HepG2 (cell line): Measurements from ENCODE around the gene ZDHHC11. TPM values are rescaled to one million over a fixed set of nuclear protein-coding genes. Genes with fewer than 3 reads are reported as not detected.
"Not testable (repeated sequence)": the region's sequence is repeated elsewhere in the genome, so short reads cannot be mapped to it uniquely, and the experiment has no call there.

Experiments used
- ATAC-seq: fragments of 200-7000 bp; cut with Tn5 transposase; 3 replicates; pipeline ENCODE4 v1.9.1; 2020; ENCODE audit warnings: mild to moderate bottlenecking, moderate library complexity
- BruUV-seq: library from RNA; stranded (reverse); fragments of 400-500 nt; replicated peaks from 2 replicates; lab custom pipeline; 2021; lab: Mats Ljungman, UMichigan
- CTCF ChIA-PET: fragments of 300-600 bp; formaldehyde crosslinking; extraction: SDS; loops from one replicate; lab custom pipeline; 2021; ENCODE audit warnings: low total read pairs, inconsistent platforms, low intra/inter-chr PET ratio; lab: Yijun Ruan, JAX
- POLR2A ChIA-PET: fragments of 350-600 bp; sonication (Branson Sonifier 250); formaldehyde crosslinking; loops from one replicate; lab custom pipeline; 2020; ENCODE audit warnings: antibody characterized with exemption, inconsistent platforms; lab: Yijun Ruan, JAX
- DNase-seq: peaks from one replicate; pipeline ENCODE4 v3.0.0-alpha.2; 2015; ENCODE audit warnings: low spot score
- FAIRE-seq: peaks from 3 replicates; lab custom pipeline; 2011; peaks lifted over from hg19 to GRCh38; lab: Jason Lieb, UNC
- H2AFZ ChIP-seq: one replicate; pipeline ENCODE4 v1.6.1; 2011; ENCODE audit warnings: low read length, inconsistent platforms
- H3K27ac ChIP-seq: fragments of 300-600 bp; 3 replicates; pipeline ENCODE4 v1.8.0; 2011; ENCODE audit warnings: mixed run types, mild to moderate bottlenecking, mixed read lengths, low read length, inconsistent platforms; ENCODE audit not compliant: insufficient read depth; ENCODE audit errors: extremely low read length
- H3K27me3 ChIP-seq, 2 experiments: fragments of 200-600 bp in 1 of 2; 2 replicates in 1 of 2; 3 replicates in 1 of 2; pipeline versions ENCODE4 v1.6.0 to v1.8.0; 2011; ENCODE audit warnings: low read length in 2 of 2, mild to moderate bottlenecking in 2 of 2, moderate library complexity in 2 of 2, inconsistent platforms in 1 of 2; ENCODE audit not compliant: insufficient read depth in 2 of 2, control insufficient read depth in 1 of 2
- H3K36me3 ChIP-seq, 2 experiments: fragments of 200-600 bp in 1 of 2; replicated peaks in 1 of 2; 2 replicates in 1 of 2; 3 replicates in 1 of 2; pipeline versions ENCODE4 v1.5.1 to v1.8.0; 2011; ENCODE audit warnings: low read length in 2 of 2, inconsistent platforms in 1 of 2; ENCODE audit not compliant: insufficient read depth in 2 of 2, control insufficient read depth in 1 of 2
- H3K4me1 ChIP-seq: 2 replicates; pipeline ENCODE4 v1.5.1; 2012; ENCODE audit warnings: low read length, inconsistent platforms; ENCODE audit not compliant: insufficient read depth
- H3K4me2 ChIP-seq: 2 replicates; pipeline ENCODE4 v1.6.0; 2011; ENCODE audit warnings: low read depth, low read length, inconsistent platforms
- H3K4me3 ChIP-seq, 3 experiments: fragments of 200-600 bp in 1 of 3; sonication (generic), shearing (Covaris generic) in 1 of 3; replicated peaks in 1 of 3; 2 replicates each; pipeline ENCODE4 v1.5.1; 2011 to 2016; ENCODE audit warnings: low read length in 3 of 3, inconsistent platforms in 2 of 3, low read depth in 2 of 3, mild to moderate bottlenecking in 2 of 3, control low read depth in 1 of 3, mixed read lengths in 1 of 3; ENCODE audit not compliant: insufficient read depth in 1 of 3
- H3K79me2 ChIP-seq: one replicate; pipeline ENCODE4 v1.6.1; 2011; ENCODE audit warnings: low read length, inconsistent platforms; ENCODE audit not compliant: insufficient read depth
- H3K9ac ChIP-seq: 2 replicates; pipeline ENCODE4 v1.6.0; 2011; ENCODE audit warnings: mild to moderate bottlenecking, low read depth, low read length, inconsistent platforms; ENCODE audit not compliant: insufficient read depth
- H3K9me3 ChIP-seq: 2 replicates; pipeline ENCODE4 v1.5.1; 2012; ENCODE audit warnings: mild to moderate bottlenecking, low read length
- H4K20me1 ChIP-seq: 2 replicates; pipeline ENCODE4 v1.6.0; 2011; ENCODE audit warnings: inconsistent platforms, mild to moderate bottlenecking, low read length, moderate library complexity; ENCODE audit not compliant: insufficient read depth
- CHD4 ChIP-seq: fragments of 200-600 bp; sonication (generic); IDR thresholded peaks from 2 replicates; pipeline ENCODE4 v1.7.0; 2017; ENCODE audit warnings: mild to moderate bottlenecking, low read length, borderline replicate concordance
- FOXJ3 ChIP-seq: sonication (generic); formaldehyde crosslinking; IDR thresholded peaks from 2 replicates; pipeline ENCODE4 v1.4.0; 2020; ENCODE audit warnings: missing genetic modification reagents, mild to moderate bottlenecking, borderline replicate concordance
- FOXP1 ChIP-seq, 2 experiments: fragments of 450-650 bp in 1 of 2; IDR thresholded peaks; 2 replicates each; pipeline ENCODE4 v1.6.1; 2017 to 2018; ENCODE audit warnings: antibody characterized with exemption in 1 of 2
- GLI4 ChIP-seq: sonication (generic); formaldehyde crosslinking; IDR thresholded peaks from 2 replicates; pipeline ENCODE4 v1.5.1; 2020; ENCODE audit warnings: missing genetic modification reagents, mild to moderate bottlenecking, moderate library complexity, borderline replicate concordance
- HOXA5 ChIP-seq: sonication (generic); formaldehyde crosslinking; IDR thresholded peaks from 2 replicates; pipeline ENCODE4 v1.4.0; 2020; ENCODE audit warnings: missing genetic modification reagents
- ZNF136 ChIP-seq: sonication (generic); formaldehyde crosslinking; IDR thresholded peaks from 2 replicates; pipeline ENCODE4 v1.8.1; 2022; ENCODE audit warnings: low read depth, mild to moderate bottlenecking, moderate library complexity, missing genetic modification reagents
- ZNF552 ChIP-seq: sonication (generic); formaldehyde crosslinking; IDR thresholded peaks from 2 replicates; pipeline ENCODE4 v1.9.0; 2022; ENCODE audit warnings: missing genetic modification reagents, mild to moderate bottlenecking, borderline replicate concordance
- ZNF775 ChIP-seq: sonication (generic); formaldehyde crosslinking; IDR thresholded peaks from 2 replicates; pipeline ENCODE4 v1.4.0; 2020; ENCODE audit warnings: missing genetic modification reagents, mild to moderate bottlenecking, moderate library complexity, borderline replicate concordance
- ZNF83 ChIP-seq: sonication (generic); formaldehyde crosslinking; IDR thresholded peaks from 2 replicates; pipeline ENCODE4 v1.4.0; 2020; ENCODE audit warnings: missing genetic modification reagents, mild to moderate bottlenecking, borderline replicate concordance
- WGBS: methylation state at CpG from one replicate; pipeline ENCODE4 v1.1.6; 2017; ENCODE audit warnings: low lambda C conversion rate; 5-methylcytosine and 5-hydroxymethylcytosine counted together
- in situ Hi-C: cut with HindIII; loops from 2 replicates; pipeline ENCODE4 v1.10.0; 2017; ENCODE audit warnings: low pct_unique_long_range_greater_than_20kb; ENCODE audit not compliant: extremely low pct_ligation_motif_present
- intact Hi-C: fragments of 100-400 bp; cut with micrococcal nuclease; formaldehyde crosslinking; loops from one replicate; pipeline ENCODE4 v1.10.0; 2022; ENCODE audit not compliant: unreplicated experiment
- polyA plus RNA-seq, 8 experiments: library from polyadenylated mRNA; depleted of rRNA in 3 of 8; stranded (reverse) in 7 of 8; unstranded in 1 of 8; fragments of >200 nt; fragmentation: Illumina TruSeq in 4 of 8; extraction: Trizol in 4 of 8; gene quantifications; 2 replicates each; pipeline versions ENCODE4 v1.2.1 to v1.2.3, GENCODE V29; 2011 to 2016; ENCODE audit warnings: low read depth in 4 of 8, missing spikeins in 1 of 8, mixed read lengths in 1 of 8; ENCODE audit not compliant: insufficient read depth in 1 of 8
- total RNA-seq, 5 experiments: library from RNA; depleted of rRNA; stranded (reverse); fragments of >200 nt; fragmentation: Illumina TruSeq; extraction: Trizol; gene quantifications; 2 replicates each; pipeline ENCODE4 v1.2.3, GENCODE V29; 2016; ENCODE audit warnings: low read depth in 1 of 5
- TF ChIP-seq, protein P1 (sequence below): IDR thresholded peaks from 2 replicates; pipeline ENCODE4 v1.6.1; 2016; ENCODE audit warnings: control low read depth

Gene ZDHHC11
- total and polyA plus RNA-seq, 2 of the 13 experiments (the other 11 are each of a cell fraction or from before 2014, with no cell fraction given): 2.1 to 4.0 TPM

DNA sequence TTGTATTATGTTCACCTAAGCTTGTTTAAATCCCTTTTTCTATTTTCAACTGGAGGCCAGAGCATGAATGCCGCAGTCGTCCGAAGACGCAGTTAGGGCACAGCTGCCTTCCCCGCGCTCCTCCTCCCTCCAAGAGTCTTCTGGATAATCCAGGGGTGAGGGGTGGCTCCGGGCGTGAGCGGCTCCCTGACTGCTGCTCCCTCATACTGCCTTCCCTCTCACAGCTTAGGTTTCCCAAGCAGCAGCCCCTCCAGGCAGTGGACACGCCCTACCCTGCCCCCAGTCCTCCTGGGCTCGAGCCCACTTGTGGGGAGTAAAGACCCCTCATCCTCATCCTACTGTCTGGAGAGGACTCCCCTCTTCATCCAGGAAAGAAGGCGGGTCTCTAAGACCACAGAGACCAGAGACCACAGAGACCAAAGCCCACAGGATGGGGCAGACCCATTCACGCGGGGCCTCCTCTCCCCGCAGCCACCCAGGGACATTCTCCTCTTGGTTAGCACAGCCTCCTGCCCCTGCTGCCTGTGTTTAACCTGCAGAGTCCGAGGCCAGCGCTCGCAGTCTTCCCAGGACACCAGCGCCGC is 98.2 kb downstream of the ZDHHC11 start:
- CTCF ChIA-PET, H3K9me3 ChIP-seq, ATAC-seq, BruUV-seq, POLR2A ChIA-PET, H3K36me3 ChIP-seq, FAIRE-seq, H3K79me2 ChIP-seq, H4K20me1 ChIP-seq, in situ Hi-C loops, H3K4me2 ChIP-seq, intact Hi-C loops, H2AFZ ChIP-seq, H3K9ac ChIP-seq, H3K27ac ChIP-seq, DNase-seq, H3K4me3 ChIP-seq: not testable (repeated sequence)
- peaks cover 17% of the 10 kb centered on the region for H3K4me1 ChIP-seq
- WGBS: 49% methylated on average over 11 of the region's 20 CpGs
- peaks cover 5 to 18% of the 10 kb centered on the region in 2 experiments; a peak in 3 of 5 replicates for H3K27me3 ChIP-seq

DNA sequence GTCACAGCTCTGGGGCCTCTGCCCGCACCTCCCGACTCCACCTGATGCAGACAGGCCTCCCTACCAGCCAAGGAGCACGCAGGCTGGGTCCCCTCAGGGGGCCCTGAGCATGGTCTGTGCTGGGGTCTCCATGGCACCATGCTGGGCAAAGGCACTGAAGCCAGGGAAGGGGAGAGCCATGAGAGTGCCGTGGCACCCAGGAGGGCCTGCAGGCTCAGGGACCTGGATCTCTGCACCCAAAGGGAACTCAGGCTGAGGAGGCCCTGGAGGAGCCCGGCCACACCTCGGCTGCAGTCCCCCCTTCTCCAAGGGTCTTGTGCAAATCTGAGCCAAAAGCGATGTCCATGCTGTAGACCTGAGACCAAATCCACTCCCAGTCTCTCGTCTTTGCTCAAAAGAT is 98.8 kb downstream of the ZDHHC11 start:
- H3K79me2 ChIP-seq, FAIRE-seq, H4K20me1 ChIP-seq, intact Hi-C loops, H3K4me3 ChIP-seq, in situ Hi-C loops, H3K27ac ChIP-seq, ATAC-seq, DNase-seq, H3K4me2 ChIP-seq, POLR2A ChIA-PET, H3K36me3 ChIP-seq, H3K9me3 ChIP-seq, H3K9ac ChIP-seq, CTCF ChIA-PET, H2AFZ ChIP-seq, BruUV-seq: not testable (repeated sequence)
- Histone ChIP-seq H3K27me3 (peaks cover 4 to 13% of the 10 kb centered on the region in 2 experiments; a peak in 2 of 5 replicates), H3K4me1 (peaks cover 11% of the 10 kb centered on the region)
- WGBS: 43% methylated on average over 1 of the region's 8 CpGs

DNA sequence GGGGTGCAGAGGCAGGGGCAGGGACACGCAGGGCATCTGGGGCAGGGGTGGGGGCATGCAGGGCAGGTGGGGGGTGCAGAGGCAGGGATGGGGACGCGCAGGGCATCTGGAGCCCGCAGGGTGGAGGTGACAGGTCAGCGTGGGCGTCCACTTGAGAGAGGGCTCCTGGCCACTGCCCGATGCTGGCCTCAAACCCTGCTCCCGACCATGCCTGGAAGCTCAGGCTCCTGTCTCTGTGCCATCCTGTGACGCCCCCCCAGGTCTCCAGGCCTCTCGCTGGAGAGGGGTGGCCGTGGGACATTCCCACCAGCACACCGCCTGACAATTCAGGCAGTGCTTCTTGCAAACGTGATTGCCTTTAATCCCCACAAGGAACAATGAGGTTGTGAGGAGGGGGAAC is 99.3 kb downstream of the ZDHHC11 start:
- Histone ChIP-seq H3K27ac (no peak overlapping the region), H3K79me2 (no peaks in the 10 kb centered on the region), H3K9ac (no peak overlapping the region), H3K36me3 (no peaks in the 10 kb centered on the region), H2AFZ (no peak overlapping the region), H3K9me3 (no peaks in the 10 kb centered on the region), H4K20me1 (no peaks in the 10 kb centered on the region), H3K4me1 (peaks cover 6% of the 10 kb centered on the region), H3K4me3 (no peak overlapping the region), H3K4me2 (no peak overlapping the region), H3K27me3 (peaks cover 4 to 13% of the 10 kb centered on the region in 2 experiments; a peak in 2 of 5 replicates)
- FAIRE-seq: no peak
- in situ Hi-C loops (no loop called here), intact Hi-C loops (no loop called here)
- no peak for DNase-seq
- POLR2A ChIA-PET: no interaction called here
- WGBS: no CpG with 5 or more reads among the region's 13 CpGs
- no peak for ATAC-seq
- CTCF ChIA-PET: no interaction called here
- BruUV-seq: no TSS peak
- TF ChIP-seq GLI4: no peak
- TF ChIP-seq, protein P1, sequence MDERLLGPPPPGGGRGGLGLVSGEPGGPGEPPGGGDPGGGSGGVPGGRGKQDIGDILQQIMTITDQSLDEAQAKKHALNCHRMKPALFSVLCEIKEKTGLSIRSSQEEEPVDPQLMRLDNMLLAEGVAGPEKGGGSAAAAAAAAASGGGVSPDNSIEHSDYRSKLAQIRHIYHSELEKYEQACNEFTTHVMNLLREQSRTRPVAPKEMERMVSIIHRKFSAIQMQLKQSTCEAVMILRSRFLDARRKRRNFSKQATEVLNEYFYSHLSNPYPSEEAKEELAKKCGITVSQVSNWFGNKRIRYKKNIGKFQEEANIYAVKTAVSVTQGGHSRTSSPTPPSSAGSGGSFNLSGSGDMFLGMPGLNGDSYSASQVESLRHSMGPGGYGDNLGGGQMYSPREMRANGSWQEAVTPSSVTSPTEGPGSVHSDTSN (CRISPR knock-in tag): no peak
- TF ChIP-seq FOXJ3 (CRISPR knock-in tag): no peak
- TF ChIP-seq ZNF136 (CRISPR knock-in tag): no peak
- no peak for TF ChIP-seq HOXA5 (CRISPR knock-in tag)
- TF ChIP-seq ZNF775: no peak
- TF ChIP-seq CHD4: no peak
- no peak for TF ChIP-seq ZNF552
- TF ChIP-seq ZNF83 (CRISPR knock-in tag): no peak
- TF ChIP-seq FOXP1 (IDR thresholded peaks at IDR 0.05): no peak
- TF ChIP-seq FOXP1 (CRISPR knock-in tag; IDR thresholded peaks at IDR 0.05): no peak
